Measurements from ENCODE around the gene MRPL41.
"Not testable (repeated sequence)": the region's sequence is repeated elsewhere in the genome, so short reads cannot be mapped to it uniquely, and the experiment has no call there.

GRCh38 chr9:137553654-137554053 lies 2.0 kb downstream of the MRPL41 start:
- TF ChIP-seq YY1 (IDR thresholded peaks at IDR 0.05; ENCODE audit: insufficient read depth, insufficient read length); ZNF274 (IDR thresholded peaks at IDR 0.05; ENCODE audit: low read depth, low read length); SUZ12 (IDR thresholded peaks at IDR 0.05; ENCODE audit: extremely low read depth, insufficient read depth, insufficient read length): not testable (repeated sequence)
